ENCODE measurements around the gene NOP56.
"Not testable (repeated sequence)": the region's sequence is repeated elsewhere in the genome, so short reads cannot be mapped to it uniquely, and the experiment has no call there.

GRCh38 chr20:2695984-2696525, 43.6 kb downstream of the NOP56 start:
- TF ChIP-seq, protein P1, sequence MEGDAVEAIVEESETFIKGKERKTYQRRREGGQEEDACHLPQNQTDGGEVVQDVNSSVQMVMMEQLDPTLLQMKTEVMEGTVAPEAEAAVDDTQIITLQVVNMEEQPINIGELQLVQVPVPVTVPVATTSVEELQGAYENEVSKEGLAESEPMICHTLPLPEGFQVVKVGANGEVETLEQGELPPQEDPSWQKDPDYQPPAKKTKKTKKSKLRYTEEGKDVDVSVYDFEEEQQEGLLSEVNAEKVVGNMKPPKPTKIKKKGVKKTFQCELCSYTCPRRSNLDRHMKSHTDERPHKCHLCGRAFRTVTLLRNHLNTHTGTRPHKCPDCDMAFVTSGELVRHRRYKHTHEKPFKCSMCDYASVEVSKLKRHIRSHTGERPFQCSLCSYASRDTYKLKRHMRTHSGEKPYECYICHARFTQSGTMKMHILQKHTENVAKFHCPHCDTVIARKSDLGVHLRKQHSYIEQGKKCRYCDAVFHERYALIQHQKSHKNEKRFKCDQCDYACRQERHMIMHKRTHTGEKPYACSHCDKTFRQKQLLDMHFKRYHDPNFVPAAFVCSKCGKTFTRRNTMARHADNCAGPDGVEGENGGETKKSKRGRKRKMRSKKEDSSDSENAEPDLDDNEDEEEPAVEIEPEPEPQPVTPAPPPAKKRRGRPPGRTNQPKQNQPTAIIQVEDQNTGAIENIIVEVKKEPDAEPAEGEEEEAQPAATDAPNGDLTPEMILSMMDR (conservative IDR thresholded peaks at IDR 0.05 in 1 of 2, IDR thresholded peaks at IDR 0.05 in 1 of 2; ENCODE audit: extremely low read depth in 1 of 2, insufficient read depth in 1 of 2, low read depth in 1 of 2, low read length in 2 of 2): not testable (repeated sequence)
- not testable (repeated sequence) for TF ChIP-seq EZH2 (IDR thresholded peaks at IDR 0.05; ENCODE audit: borderline replicate concordance, low read length)

Measured in mammary epithelial cell (primary cell).